ENCODE measurements around the gene METTL1.

Gene METTL1

DNA sequence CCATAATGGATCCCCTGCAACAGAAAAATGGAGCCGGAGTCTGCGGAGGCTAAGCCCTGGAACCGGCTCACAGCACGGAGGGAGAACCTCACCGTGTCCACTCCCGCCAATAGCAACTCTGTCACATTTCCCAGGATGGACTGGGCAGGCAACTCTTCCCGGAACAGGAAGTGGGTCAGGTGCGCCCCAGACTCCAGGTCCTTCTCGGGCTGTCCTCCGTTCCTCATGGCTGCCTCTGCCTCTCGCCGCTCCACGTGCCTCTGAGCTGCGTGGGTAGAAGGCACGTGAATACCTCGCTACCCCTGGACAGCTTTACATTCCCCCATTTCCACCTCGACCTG is 7.3 kb downstream of the METTL1 start:
- Histone ChIP-seq H3K27me3 (ENCODE audit: insufficient read depth, poor library complexity, severe bottlenecking) (peaks cover 28% of the 10 kb centered on the region), H3K27ac (replicated peaks) (no peak overlapping the region), H3K4me3 (replicated peaks; ENCODE audit: insufficient read depth, low read length) (no peak overlapping the region)
- no peak for DNase-seq (ENCODE audit: low read depth in 1 of 2, low spot score in 1 of 2)
- TF ChIP-seq, protein P1, sequence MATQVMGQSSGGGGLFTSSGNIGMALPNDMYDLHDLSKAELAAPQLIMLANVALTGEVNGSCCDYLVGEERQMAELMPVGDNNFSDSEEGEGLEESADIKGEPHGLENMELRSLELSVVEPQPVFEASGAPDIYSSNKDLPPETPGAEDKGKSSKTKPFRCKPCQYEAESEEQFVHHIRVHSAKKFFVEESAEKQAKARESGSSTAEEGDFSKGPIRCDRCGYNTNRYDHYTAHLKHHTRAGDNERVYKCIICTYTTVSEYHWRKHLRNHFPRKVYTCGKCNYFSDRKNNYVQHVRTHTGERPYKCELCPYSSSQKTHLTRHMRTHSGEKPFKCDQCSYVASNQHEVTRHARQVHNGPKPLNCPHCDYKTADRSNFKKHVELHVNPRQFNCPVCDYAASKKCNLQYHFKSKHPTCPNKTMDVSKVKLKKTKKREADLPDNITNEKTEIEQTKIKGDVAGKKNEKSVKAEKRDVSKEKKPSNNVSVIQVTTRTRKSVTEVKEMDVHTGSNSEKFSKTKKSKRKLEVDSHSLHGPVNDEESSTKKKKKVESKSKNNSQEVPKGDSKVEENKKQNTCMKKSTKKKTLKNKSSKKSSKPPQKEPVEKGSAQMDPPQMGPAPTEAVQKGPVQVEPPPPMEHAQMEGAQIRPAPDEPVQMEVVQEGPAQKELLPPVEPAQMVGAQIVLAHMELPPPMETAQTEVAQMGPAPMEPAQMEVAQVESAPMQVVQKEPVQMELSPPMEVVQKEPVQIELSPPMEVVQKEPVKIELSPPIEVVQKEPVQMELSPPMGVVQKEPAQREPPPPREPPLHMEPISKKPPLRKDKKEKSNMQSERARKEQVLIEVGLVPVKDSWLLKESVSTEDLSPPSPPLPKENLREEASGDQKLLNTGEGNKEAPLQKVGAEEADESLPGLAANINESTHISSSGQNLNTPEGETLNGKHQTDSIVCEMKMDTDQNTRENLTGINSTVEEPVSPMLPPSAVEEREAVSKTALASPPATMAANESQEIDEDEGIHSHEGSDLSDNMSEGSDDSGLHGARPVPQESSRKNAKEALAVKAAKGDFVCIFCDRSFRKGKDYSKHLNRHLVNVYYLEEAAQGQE (IDR thresholded peaks at IDR 0.05; ENCODE audit: insufficient replicate concordance, low read depth) = no peak
- no peak for TF ChIP-seq POLR2AphosphoS5 (IDR thresholded peaks at IDR 0.05; ENCODE audit: low read depth)
- TF ChIP-seq GABPA (IDR thresholded peaks at IDR 0.05; ENCODE audit: low read depth) = no peak
- TF ChIP-seq CTCF (IDR thresholded peaks at IDR 0.05; ENCODE audit: insufficient read depth, low read length) = no peak
- peak; percentile 12; the same call in 1 of the 2 replicates for TF ChIP-seq SPI1 (IDR thresholded peaks at IDR 0.05; ENCODE audit: borderline replicate concordance, low read depth)

- H3K4me3 ChIP-seq (replicated peaks; ENCODE audit: insufficient read depth, low read length) = no peak overlapping the region
- H3K27me3 ChIP-seq (ENCODE audit: insufficient read depth, poor library complexity, severe bottlenecking) = peaks cover 28% of the 10 kb centered on the region
- no peak overlapping the region for H3K27ac ChIP-seq (replicated peaks)
- DNase-seq (ENCODE audit: low read depth in 1 of 2, low spot score in 1 of 2) = no peak
- TF ChIP-seq GABPA (IDR thresholded peaks at IDR 0.05; ENCODE audit: low read depth) (no peak), SPI1 (IDR thresholded peaks at IDR 0.05; ENCODE audit: borderline replicate concordance, low read depth) (no peak), POLR2AphosphoS5 (IDR thresholded peaks at IDR 0.05; ENCODE audit: low read depth) (no peak), CTCF (IDR thresholded peaks at IDR 0.05; ENCODE audit: insufficient read depth, low read length) (no peak)
- TF ChIP-seq, protein P1 (IDR thresholded peaks at IDR 0.05; ENCODE audit: insufficient replicate concordance, low read depth) = no peak
These were observed 7.8 kb downstream of the METTL1 start for GRCh38 chr12:57763881-57764661.

DNA sequence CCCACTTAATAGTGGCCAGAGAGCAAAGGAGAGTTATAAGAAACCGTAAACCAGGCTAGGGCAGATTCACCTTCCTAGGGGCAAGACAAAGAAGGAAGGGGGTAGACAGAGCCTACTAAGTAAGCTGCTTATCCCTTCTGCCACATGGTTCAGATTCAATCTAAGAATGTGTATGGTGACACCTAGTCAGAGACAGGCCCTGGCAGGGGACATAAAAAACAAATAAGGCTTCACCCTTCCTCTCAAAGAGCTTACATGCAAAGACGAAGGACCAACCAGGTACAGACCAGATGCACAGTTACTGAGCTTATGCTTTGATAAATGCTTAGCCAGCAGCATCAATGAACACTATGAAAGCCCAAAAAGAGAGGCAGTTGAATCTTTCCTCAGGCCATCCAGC is 9.4 kb downstream of the METTL1 start:
- no peak for DNase-seq (ENCODE audit: low read depth in 1 of 2, low spot score in 1 of 2)
- Histone ChIP-seq H3K4me3 (replicated peaks; ENCODE audit: insufficient read depth, low read length) (no peak overlapping the region), H3K27ac (replicated peaks) (no peak overlapping the region), H3K27me3 (ENCODE audit: insufficient read depth, poor library complexity, severe bottlenecking) (peaks cover 31% of the 10 kb centered on the region)
- TF ChIP-seq GABPA (IDR thresholded peaks at IDR 0.05; ENCODE audit: low read depth) (no peak), POLR2AphosphoS5 (IDR thresholded peaks at IDR 0.05; ENCODE audit: low read depth) (no peak), CTCF (IDR thresholded peaks at IDR 0.05; ENCODE audit: insufficient read depth, low read length) (no peak), SPI1 (IDR thresholded peaks at IDR 0.05; ENCODE audit: borderline replicate concordance, low read depth) (no peak)
- TF ChIP-seq, protein P1 (IDR thresholded peaks at IDR 0.05; ENCODE audit: insufficient replicate concordance, low read depth) = no peak

All from HL-60 (cell line).